Fibroblast of lung (primary cell): ENCODE data around the gene ST3GAL4.

Experiments
- EZH2 ChIP-seq: IDR thresholded peaks from 2 replicates; pipeline ENCODE4 v1.5.1; 2012; ENCODE audit warnings: low read length, control low read depth, mild to moderate bottlenecking; ENCODE audit errors: missing control alignments
- TF ChIP-seq, protein P1 (sequence below), 2 donors: IDR thresholded peaks in 1 of 2; conservative IDR thresholded peaks in 1 of 2; 1 replicate in 1 of 2; 2 replicates in 1 of 2; pipeline ENCODE4 v1.5.1; 2011 to 2012; ENCODE audit warnings: low read length in 2 of 2, control low read depth in 1 of 2, inconsistent platforms in 1 of 2, low read depth in 1 of 2, mild to moderate bottlenecking in 1 of 2

DNA sequence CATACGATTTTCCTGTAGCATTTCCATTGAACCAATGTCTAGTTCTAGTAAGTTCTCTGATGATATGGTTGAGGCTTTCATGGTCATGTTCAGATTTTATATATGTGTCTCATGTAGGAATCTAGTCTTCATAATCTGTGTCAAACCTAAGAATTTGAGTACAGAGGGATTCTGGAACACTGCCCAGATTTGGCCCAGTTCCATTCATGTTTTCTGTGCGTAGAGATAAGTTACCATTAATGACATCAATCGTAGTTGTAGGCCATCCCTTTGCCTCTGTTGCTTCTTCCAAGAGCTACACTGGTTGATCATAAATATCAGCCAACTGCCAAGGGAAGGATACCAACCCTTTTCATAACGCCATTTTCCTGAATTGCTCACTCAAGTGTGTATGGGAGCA is 23.3 kb downstream of the ST3GAL4 start:
- TF ChIP-seq, protein P1, sequence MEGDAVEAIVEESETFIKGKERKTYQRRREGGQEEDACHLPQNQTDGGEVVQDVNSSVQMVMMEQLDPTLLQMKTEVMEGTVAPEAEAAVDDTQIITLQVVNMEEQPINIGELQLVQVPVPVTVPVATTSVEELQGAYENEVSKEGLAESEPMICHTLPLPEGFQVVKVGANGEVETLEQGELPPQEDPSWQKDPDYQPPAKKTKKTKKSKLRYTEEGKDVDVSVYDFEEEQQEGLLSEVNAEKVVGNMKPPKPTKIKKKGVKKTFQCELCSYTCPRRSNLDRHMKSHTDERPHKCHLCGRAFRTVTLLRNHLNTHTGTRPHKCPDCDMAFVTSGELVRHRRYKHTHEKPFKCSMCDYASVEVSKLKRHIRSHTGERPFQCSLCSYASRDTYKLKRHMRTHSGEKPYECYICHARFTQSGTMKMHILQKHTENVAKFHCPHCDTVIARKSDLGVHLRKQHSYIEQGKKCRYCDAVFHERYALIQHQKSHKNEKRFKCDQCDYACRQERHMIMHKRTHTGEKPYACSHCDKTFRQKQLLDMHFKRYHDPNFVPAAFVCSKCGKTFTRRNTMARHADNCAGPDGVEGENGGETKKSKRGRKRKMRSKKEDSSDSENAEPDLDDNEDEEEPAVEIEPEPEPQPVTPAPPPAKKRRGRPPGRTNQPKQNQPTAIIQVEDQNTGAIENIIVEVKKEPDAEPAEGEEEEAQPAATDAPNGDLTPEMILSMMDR (conservative IDR thresholded peaks at IDR 0.05 in 1 of 2, IDR thresholded peaks at IDR 0.05 in 1 of 2; ENCODE audit: low read depth in 1 of 2, low read length in 2 of 2), result no peak
- TF ChIP-seq EZH2, result no peak
